HG02973 (cell line): Measurements from ENCODE around the gene MED28.
A peak's percentile ranks its signal among the peaks of the same experiment; 100 is the strongest.
"Not testable (repeated sequence)": the region's sequence is repeated elsewhere in the genome, so short reads cannot be mapped to it uniquely, and the experiment has no call there.

Experiments
- ATAC-seq: cut with Tn5 transposase; IDR thresholded peaks from one replicate; pipeline ENCODE4 v1.9.1; 2021; ENCODE audit warnings: moderate library complexity; ENCODE audit not compliant: unreplicated experiment

The MED28 gene

DNA sequence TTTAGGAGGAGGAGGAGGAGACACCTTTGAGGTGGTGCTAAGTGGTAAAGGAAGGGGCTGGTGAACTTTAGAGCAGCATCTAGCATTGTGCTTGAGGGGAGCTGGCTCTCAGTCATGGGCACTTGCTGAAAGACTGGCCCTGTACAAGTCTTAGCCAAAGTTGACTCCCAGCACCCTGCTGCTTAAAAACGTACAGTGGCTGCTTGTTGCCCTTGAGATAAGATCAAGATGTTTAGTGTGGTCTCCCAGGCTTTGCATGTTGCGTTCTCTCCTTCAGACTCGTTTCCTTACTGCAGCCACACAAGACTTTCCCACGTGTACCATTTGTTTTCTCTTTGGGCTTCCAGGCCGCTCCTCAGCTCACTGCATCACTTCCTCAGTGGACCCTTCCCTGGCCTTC lies 1.8 kb downstream of the MED28 start:
- ATAC-seq = no peak

DNA sequence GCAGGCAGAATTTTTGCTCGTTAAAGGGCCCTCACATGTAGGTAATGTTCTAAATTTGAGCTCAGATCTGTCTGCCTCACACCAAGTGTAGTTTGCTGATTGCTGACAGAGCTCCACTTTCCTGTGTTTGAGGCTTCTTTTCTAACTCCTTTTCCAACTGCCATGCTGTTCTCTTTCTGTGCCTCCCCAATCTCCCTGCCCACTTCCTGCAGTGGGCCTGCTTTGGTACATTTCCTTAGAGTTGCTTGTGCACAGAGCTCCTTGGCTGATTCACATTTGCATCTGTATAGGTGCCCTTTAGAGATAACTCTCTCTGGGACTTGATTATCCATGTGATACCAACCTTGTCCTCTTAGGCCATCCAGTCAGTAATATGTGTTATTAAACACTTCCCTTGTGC lies 4.5 kb downstream of the MED28 start:
- ATAC-seq = no peak

DNA sequence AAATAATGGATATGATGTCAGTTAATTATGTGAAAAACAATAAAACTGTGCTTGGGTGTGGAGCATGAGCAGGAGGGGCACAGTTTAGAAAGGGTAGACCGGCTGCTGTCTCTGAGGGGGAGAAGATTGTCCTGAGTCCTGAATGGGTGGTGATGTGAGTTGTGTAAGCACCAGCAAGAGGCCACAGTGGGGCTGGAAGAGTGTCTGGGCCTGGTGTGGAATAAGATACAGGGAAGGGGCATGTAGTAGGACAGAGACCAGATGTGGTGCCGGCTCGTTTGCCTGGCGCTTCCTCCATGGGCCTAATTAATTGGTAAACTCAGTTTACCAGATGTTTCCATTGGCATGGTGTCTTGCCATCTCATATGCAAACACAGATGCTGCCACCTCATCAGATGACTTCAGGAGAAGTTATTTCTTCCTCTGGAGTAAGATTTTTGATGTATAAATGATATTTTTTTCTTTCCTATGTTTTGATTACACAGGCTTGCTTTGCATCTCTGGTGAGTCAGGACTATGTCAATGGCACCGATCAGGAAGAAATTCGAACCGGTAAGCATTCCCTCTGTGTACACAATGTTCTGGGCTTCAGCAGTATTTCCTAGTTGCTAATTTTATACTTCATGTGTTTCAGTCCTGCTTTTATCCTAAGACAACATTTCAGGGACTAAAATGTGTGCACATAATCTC lies 5.1 kb downstream of the MED28 start:
- ATAC-seq = no peak

DNA sequence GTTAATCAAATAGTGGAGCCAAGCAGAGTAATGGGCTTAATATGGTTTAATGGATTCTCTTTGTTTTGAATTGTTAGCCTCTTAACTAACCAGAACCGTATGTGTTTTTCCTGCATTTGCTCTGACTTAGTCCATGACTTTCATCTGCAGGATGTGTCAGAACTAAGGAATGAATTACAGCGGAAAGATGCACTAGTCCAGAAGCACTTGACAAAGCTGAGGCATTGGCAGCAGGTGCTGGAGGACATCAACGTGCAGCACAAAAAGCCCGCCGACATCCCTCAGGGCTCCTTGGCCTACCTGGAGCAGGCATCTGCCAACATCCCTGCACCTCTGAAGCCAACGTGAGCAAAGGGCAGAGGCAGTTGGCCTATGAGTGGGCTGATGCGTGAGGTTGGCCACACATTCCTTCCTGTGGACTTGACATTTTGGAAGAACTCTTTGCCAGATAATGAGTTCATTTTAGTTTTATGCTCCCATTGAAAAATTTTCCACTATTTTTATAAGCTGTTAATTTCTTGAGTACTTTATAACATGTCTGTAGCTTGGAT lies 9.1 kb downstream of the MED28 start:
- no peak for ATAC-seq

DNA sequence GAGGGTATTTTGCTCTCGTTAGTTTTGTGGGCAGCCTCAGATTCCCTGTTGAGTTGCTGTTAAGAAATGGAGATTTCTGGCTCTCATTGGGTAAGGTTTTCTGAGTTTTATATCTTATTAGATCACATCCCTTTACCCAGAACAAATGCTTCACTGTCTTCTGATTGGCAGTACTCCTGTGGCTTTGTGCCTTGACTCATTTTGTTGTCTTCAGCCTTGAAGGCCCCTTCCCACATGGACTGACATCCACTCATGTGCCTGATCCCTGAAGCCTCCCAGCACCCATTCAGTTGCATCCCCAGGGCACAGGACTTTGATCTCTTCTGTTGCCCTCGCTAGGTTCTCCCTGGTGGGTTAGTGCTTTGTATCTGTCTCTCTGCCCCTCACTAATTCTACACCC lies 10.4 kb downstream of the MED28 start:
- no peak for ATAC-seq

DNA sequence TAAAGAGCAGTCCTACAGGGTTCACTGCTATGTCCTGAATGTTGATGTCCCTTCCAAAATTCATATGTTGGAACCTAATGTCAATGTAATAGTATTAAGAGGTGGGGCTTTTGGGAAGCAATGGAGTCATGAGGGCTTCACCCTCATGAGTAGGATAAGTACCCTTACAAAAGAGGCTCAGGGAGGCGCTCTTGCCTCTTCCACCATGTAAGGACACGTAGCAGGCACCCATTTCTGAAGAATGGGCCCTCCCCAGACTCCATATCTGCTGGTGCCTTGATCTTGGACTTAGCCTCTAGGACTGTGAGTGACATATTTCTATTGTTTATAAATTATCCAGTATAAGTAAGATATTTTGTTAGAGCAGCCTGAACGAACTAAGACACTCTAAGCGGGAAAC lies 15.8 kb downstream of the MED28 start:
- no peak for ATAC-seq

DNA sequence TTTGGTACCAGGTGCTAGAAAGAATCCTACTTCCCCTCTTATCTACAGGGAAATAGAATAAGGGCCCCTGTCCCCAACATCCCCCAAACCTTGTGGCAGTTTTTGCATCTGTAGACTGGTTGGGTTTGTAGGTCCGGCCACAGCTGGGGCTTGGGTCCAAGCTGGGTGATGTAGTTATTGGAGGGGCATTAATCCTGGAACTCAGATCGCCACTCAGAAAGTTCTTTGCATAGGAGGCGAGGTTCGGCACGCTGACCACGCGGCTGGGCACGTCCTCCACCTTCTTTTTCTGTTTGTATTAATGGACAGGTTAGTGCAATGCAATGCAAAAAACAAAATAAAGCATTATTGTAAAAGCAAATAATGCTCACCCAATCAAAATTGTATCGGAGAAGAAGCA lies 19.2 kb downstream of the MED28 start:
- ATAC-seq = no peak

DNA sequence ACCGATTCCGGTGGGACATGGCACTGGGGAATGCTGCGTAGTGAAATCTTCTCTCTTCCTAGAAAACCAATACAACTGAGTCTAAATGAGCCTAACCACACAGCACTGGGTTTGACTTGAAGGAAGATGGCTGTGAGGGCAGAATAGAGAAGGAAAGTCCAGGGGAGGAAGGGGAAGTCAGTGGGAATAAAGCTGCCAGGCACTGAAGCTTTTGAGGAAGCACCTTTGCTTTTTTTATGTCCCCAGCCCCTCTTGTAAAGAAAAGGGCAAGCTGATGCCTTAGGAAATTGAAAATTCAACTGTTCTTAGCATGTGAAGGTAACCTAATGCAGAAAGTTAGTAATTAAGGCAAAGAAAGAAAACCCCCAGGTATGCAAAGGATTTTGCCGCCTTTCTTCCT lies 20.6 kb downstream of the MED28 start:
- no peak for ATAC-seq

DNA sequence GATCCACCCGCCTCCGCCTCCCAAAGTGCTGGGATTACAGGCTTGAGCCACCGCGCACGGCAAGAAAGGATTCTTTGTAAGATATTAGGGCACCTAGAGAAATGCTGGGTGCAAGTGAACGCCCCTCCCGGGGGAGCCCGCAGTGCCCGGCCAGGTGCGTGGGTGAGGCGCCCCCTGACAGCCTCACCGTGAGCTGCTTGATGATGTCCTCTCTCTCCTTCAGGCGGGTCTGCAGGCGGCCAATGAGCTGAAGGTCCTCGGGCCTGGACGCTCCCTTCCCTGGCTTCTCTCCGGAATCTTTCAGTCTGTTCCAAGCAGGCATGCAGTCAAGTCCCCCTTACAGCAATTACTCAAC lies 21.9 kb downstream of the MED28 start:
- ATAC-seq = peak; percentile 6

DNA sequence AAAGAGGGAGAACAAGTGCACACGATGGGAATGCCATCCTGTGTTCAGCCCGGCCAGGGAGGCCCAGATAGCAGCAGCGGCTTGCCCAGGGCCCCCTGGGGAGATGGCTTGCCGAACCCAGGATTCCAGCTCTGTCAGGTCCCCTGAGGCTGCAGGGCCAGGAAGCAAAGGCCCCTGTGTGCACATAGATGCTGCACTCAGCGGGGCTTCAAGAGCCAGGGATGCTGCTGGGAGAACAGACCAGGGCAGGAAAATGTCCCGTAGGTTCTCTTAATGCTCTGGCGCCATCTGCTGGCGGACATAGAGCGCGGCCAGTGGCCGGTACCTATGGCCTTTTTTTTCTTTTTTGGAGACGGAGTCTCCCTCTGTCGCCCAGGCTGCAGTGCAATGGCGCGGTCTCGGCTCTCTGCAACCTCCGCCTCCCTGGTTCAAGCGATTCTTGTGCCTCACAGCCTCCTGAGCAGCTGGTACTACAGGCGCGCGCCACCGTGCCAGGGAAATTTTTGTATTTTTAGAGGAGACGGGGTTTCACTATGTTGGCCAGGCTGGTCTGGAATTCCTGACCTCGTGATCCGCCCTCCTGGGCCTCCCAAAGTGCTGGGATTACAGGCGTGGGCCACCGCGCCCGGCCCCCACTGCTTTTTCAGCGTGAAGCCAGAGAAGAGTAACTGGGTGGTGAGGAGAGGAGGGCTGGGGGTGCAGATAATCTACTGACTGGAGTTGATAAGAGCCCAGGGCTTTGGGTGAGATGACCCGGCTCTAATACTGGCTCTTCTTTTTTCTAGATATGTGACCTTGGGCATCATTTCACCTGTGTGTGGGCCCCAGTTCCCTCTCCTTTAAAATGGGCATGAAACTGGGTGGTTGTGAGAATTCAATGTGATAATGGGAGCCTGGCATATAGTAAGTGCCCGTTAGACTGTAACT lies 22.5 kb downstream of the MED28 start:
- ATAC-seq = peak; percentile 84

DNA sequence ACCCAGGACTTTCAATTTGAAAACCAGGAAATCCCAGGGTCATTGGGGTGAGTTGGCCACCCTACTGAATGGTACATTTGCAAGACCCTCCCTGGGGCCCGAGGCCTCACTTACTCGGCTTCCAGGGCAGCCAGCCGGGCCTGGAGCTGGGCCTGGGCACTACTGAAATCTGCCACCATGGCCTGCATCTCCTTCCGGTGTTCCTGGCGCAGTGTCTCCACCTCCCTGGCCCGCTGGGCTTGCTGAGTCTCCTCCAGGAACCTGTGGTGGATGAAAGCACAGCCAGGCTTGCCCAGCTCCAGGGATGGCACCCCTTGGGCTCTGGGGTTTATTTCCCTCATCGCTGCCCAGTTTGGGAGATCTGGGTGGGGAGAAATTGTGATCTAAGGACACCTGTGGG lies 24.7 kb downstream of the MED28 start:
- ATAC-seq = no peak

DNA sequence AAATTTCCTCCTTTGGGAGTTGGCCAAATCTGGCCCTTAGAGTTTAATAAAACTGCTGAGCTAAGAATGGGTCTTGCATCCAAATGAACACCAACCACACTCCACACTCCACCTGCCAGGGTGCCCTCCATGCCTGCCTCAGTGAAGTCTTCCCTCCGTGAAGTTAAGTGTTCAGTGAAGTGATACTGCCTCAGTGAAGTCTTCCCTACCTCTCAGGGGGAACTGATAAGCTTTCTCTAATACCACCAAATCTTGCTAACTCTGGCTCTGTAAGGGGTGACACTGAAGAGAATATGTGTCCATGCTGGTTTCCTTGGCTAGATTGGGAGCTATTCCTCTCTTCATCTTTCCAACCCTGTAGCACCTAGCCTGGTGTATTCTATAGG lies 27.9 kb downstream of the MED28 start:
- no peak for ATAC-seq

DNA sequence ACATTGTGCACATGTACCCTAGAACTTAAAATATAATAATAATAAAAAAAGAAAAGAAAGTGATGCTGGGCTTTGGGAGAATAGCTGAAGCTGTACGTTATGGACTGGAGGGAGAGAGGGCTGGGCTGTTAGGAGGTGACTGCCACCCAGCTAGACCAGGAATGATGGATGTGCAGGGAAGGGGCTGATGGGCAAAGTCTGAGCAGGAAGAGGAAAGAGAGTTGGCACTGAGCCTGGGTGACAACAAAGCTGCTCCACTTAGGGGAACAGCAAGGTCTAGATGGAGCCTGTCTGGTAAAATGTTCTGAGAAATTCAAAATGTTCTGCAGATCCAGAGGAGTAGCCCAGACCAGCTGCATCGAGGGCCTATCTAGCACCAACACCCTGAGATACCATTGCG lies 32.3 kb downstream of the MED28 start:
- no peak for ATAC-seq

DNA sequence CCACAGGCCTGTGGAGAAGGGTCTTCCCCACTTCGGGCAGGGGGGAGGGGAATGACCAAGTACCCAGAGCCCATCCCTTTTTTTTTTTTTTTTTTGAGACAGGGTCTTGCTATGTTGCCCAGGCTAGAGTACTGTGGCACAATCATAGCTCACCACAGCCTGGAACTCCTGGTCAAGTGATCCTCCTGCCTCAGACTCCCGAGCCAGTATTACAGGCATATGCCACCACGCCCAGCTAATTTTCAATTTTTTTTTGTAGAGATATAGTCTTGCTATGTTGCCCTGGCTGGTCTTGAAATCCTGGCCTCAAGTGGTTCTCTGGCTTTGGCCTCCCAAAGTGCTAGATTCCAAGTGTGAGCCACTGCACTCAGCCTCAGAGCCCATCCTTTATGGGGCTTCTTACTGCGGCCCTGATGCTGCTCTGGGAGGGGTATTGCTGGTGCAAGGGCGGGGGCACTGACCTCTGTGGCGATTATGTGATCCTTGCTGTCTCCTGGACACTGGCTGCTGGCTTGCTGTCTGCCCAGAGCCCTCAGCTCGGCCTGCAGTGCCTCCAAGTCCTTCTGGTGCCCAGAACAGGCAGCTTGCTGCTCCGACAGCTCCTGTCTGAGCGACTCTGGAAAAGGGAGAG lies 32.9 kb downstream of the MED28 start:
- no peak for ATAC-seq

DNA sequence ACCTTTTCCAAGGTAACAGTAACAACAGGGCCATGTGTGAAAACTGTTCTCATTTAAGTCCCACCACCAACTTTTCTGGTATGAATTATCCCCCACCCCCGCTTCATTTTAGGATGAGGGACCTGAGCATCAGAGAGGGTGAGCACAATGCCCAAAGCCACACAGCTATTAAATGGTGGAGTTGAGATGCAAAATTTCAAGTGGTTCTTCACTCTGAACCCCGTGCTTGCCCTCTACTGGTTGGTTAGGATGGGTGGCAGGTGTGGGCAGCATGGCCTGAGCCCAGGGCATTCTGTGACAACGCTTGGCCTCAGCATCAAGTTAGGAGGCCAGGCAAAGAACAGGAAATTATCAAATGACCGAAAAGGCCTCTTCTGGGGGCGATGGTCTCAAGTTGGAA lies 33.5 kb downstream of the MED28 start:
- ATAC-seq = no peak

DNA sequence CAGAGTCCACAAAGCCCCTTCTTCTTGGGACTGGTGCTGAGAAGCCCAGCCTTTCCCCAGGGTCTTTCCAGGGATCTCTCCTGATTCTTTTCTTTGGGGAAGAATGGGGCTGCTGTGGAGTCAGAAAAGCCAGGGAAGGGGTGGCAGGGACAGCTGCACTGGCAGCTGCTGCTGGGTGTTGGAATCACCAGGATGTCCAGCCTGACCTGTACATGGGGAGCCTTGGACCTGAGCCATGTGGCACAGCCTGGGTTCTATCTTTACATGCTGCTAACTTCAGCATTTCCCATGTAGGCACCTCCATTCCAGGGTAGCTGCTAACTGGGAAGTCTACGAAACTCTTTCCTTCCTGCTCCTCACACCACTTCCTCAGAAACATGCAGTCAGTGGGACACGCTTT lies 36.0 kb downstream of the MED28 start:
- ATAC-seq = no peak

DNA sequence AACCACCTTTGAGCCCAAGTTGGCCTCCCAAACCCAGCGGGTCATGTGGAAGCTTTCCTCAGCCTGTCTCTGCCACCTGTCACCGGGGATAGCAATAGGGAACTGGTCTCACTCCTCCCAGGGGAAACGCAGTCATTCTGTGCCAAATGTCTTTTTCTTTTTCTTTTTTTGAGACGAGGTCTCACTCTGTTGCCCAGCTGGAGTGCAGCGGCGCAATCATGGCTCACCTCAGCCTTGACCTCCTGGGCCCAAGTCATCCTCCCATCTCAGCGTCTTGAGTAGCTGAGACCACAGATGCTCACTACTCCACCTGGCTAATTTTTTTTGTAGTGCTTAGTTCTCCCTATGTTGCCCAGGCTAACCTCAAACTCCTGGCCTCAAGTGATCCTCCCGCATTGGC lies 40.3 kb downstream of the MED28 start:
- ATAC-seq = no peak

DNA sequence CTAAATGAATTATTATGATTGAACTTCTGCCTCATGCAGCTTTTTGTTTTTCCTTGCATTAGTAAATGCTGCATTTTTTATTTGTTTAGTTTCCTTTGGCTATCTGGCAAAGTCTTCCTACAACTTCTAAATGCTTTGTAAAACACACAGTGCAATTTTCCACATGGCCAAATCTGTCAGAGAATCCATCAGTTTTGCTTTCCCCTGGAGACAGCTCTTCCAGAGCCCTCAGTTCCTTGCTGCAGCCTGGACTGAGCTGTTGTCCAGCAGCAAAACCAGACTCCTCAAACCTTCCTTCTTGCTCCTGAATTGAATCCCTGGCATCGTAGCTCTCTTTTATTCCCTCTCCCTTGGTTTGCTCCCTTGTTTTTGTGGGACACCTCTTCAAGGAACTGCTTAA lies 42.6 kb downstream of the MED28 start:
- ATAC-seq = no peak

DNA sequence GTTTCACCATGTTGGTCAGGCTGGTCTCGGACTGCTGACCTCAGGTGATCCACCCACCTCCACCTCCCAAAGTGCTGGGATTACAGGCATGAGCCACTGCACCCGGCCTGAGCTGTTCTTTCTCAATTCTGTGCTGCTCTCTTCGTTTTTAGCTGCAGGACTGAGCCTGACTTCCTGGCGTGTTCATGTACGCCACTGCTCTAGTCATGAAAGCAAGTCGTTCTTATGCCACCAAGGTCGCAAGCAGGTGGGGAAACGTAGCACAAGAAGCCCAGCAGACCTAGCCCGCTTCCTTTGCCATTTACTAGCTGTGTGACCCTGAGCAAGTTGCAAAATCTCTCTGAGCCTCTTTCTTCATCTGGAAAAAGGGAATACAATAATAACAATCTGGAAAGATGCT lies 43.4 kb downstream of the MED28 start:
- ATAC-seq = no peak

DNA sequence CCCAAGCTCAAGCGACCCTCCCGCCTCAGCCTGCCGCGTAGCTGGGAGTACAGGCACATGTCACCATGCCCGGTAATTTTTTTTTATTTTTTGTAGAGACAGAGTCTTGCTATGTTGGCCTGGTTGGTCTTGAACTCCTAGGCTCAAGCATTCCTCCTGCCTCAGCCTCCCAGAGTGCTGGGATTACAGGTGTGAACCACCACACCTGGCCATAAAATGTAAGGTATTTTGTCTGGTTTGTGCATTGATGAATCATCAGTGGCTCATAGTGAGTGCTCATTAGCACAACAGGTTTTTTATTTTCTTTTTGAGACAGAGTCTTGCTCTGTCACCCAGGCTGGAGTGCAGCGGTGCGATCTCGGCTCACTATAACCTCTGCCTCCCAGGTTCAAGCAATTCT lies 44.8 kb downstream of the MED28 start:
- ATAC-seq = not testable (repeated sequence)

DNA sequence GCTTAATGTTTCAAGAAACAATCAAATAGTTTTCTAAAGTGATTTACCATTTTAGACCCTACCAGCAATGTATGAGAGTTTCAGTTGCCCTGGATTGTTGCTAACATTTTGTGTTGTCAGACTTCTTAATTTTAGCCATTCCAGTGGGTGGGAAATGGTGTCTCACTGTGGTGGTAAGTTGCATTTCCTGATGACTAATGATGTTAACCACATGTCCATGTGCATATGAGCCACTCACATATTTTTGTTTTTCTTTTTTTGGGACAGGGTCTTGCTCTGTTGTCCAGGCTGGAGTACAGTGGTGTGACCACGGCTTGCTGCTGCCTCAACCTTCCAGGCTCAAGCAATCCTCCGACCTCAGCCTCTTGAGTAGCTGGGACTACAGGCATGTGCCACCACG lies 48.3 kb downstream of the MED28 start:
- ATAC-seq = no peak

DNA sequence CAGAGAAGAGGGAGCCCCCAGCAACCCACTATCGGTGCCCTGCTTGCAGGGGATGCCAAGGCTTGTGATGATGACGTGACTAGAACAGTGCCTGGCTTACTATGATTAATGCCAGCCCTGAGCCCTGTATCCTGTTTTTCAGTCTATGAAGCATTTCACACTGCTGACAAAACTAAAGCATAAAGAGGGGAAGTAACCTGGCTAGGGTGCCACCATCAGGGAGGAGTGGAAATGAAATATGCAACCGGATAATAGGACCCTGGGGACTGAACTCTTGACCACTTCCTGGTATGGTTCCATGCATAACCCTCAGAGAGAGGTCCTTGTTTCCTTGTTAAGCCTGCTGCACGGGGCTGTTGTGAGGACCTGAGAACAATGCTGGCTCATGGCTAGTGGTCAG lies 50.3 kb downstream of the MED28 start:
- peak; percentile 92 for ATAC-seq
